Measurements from ENCODE around the gene PNPLA5. TPM values are rescaled to one million over a fixed set of nuclear protein-coding genes. Genes with fewer than 3 reads are reported as not detected.

The PNPLA5 gene
- polyA plus RNA-seq, 1 donor, result not detected

DNA sequence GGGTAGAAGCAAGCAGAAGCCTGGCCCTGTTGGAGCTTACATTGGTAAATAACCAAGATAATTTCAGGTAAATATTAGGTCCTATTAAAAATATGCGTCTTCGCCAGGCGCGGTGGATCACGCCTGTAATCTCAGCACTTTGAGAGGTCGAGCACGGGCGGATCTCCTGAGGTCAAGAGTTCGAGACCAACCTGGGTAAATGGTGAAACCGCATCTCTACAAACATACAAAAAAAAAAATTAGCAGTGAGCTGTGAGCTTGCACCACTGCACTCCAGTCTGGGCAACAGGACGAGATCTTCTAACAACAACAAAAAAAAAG, 29.0 kb downstream of the PNPLA5 start:
- WGBS (ENCODE audit: insufficient coverage, low lambda C conversion rate), result no CpG with 5 or more reads among the region's 11 CpGs
- Histone ChIP-seq H3K4me3 (ENCODE audit: low read length) (no peak overlapping the region), H3K4me1 (ENCODE audit: control insufficient read depth, insufficient read depth, low read length) (no peaks in the 10 kb centered on the region), H3K36me3 (ENCODE audit: control insufficient read depth, insufficient read depth, low read length) (no peaks in the 10 kb centered on the region), H3K27ac (ENCODE audit: low read length) (no peak overlapping the region), H3K9me3 (ENCODE audit: control insufficient read depth, low read depth, low read length) (no peaks in the 10 kb centered on the region), H3K27me3 (ENCODE audit: control insufficient read depth, insufficient read depth, low read length) (peaks cover 32% of the 10 kb centered on the region)
- DNase-seq, result no peak

DNA sequence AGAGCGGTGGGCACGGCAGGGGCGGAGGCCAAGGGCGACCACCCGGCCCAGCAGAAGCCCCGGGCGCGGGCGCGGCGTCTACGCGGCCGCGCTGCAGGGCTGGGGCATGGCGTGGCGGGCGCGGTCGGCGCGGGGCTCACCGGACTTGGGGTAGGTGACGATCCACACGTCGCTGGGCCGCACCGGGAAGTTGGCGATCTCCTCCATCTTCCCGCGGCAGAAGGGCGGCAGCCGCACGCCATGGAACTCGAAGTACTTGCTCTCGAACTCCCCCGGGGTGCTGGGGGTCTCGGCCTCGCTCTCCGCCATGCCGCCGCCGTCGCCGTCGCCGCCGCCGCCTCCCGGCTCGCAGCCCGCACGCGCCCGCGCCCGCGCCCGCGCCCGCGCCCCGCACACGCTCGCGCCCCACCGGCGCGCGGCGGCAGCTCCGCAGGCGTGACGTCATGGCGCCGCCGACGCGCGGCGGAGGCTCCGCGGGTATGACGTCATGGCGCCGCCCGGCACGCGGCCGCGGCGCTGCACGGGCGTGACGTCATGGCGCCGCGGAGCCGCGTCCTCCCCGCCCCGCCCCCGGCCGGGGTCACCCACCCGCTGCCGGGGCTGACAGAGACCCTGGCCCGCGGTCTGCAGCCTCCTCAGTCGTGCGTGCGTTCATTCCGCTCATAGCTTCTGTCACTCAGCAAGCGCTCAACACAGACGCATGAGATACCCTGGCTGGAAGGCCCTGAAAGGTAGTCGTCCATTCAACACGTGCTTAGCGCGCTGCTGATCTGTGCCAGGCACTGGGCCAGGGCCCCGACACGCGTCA, 29.5 kb downstream of the PNPLA5 start, which contains the start of gene SULT4A1:
Gene SULT4A1 (minus strand): TSS at position 440 of the 808 bp plus-strand sequence. CDS start 131 bp downstream, at position 309.
- no CpG with 5 or more reads among the region's 121 CpGs for WGBS (ENCODE audit: insufficient coverage, low lambda C conversion rate)
- Histone ChIP-seq H3K27me3 (ENCODE audit: control insufficient read depth, insufficient read depth, low read length) (peaks cover 32% of the 10 kb centered on the region), H3K4me1 (ENCODE audit: control insufficient read depth, insufficient read depth, low read length) (no peaks in the 10 kb centered on the region), H3K27ac (ENCODE audit: low read length) (no peak within 1 kb of the TSS), H3K9me3 (ENCODE audit: control insufficient read depth, low read depth, low read length) (no peaks in the 10 kb centered on the region), H3K36me3 (ENCODE audit: control insufficient read depth, insufficient read depth, low read length) (no peaks in the 10 kb centered on the region), H3K4me3 (ENCODE audit: low read length) (no peak within 1 kb of the TSS)
- peak in 1 of 2 donors; percentile 43 for DNase-seq

GRCh38 chr22:43861529-43861928, 30.3 kb downstream of the PNPLA5 start:
- H3K4me3 ChIP-seq (ENCODE audit: low read length), result no peak overlapping the region

DNA sequence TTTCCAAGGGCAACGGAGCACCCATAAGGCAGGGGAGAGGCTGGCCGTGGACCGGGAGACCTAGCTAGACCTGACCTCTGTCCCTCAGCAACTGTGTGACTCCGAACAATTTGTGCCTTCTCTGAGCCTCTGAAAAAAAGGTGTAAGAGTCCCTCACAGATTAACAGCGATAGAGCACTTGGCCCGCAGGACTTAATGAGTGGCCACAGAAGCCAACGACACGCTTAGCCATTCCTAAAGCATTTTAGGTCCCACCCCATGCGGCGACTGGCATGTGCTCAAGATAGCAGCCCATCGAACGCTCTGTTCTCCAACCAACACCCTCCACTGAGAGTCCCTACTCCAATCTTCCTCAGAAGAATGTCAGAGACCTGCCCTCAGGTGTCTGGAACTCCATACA, 31.0 kb downstream of the PNPLA5 start:
- no peaks in the 10 kb centered on the region for H3K4me1 ChIP-seq (ENCODE audit: control insufficient read depth, insufficient read depth, low read length)
- peaks cover 32% of the 10 kb centered on the region for H3K27me3 ChIP-seq (ENCODE audit: control insufficient read depth, insufficient read depth, low read length)
- no peak overlapping the region for H3K27ac ChIP-seq (ENCODE audit: low read length)
- WGBS (ENCODE audit: insufficient coverage, low lambda C conversion rate), result no CpG with 5 or more reads among the region's 12 CpGs
- no peaks in the 10 kb centered on the region for H3K9me3 ChIP-seq (ENCODE audit: control insufficient read depth, low read depth, low read length)
- H3K36me3 ChIP-seq (ENCODE audit: control insufficient read depth, insufficient read depth, low read length), result no peaks in the 10 kb centered on the region
- no peak for DNase-seq
- no peak overlapping the region for H3K4me3 ChIP-seq (ENCODE audit: low read length)

More at GRCh38 chr22:43861529-43861928, 30.3 kb downstream of the PNPLA5 start:
- no peaks in the 10 kb centered on the region for H3K36me3 ChIP-seq (ENCODE audit: control insufficient read depth, insufficient read depth, low read length)
- H3K9me3 ChIP-seq (ENCODE audit: control insufficient read depth, low read depth, low read length), result no peaks in the 10 kb centered on the region
- H3K27ac ChIP-seq (ENCODE audit: low read length), result no peak overlapping the region
- no peaks in the 10 kb centered on the region for H3K4me1 ChIP-seq (ENCODE audit: control insufficient read depth, insufficient read depth, low read length)
- peaks cover 32% of the 10 kb centered on the region for H3K27me3 ChIP-seq (ENCODE audit: control insufficient read depth, insufficient read depth, low read length)
- WGBS (ENCODE audit: insufficient coverage, low lambda C conversion rate), result no CpG with 5 or more reads among the region's 9 CpGs
- peak; percentile 16 to 27 for DNase-seq

DNA sequence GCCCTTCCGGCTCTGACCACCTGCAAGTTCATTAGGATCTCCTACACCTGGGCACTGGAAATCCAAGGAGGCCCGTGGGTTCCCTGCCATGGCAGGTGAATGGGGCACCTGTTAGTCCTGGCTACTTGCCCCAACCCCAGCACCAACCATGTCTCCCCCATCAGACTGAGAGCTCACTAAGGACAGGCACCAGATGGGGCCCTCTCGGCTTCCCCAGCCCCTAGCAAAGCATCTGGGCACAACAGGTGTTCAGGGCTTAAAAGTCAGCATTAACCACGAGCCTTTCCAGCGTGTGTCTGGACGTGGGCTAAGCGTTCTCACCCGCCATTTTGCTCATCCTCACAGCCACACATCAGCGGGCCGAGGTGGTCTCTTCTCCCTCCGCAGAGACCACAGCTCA, 31.7 kb downstream of the PNPLA5 start:
- Histone ChIP-seq H3K9me3 (ENCODE audit: control insufficient read depth, low read depth, low read length) (no peaks in the 10 kb centered on the region), H3K27ac (ENCODE audit: low read length) (no peak overlapping the region), H3K4me1 (ENCODE audit: control insufficient read depth, insufficient read depth, low read length) (no peaks in the 10 kb centered on the region), H3K27me3 (ENCODE audit: control insufficient read depth, insufficient read depth, low read length) (peaks cover 32% of the 10 kb centered on the region), H3K4me3 (ENCODE audit: low read length) (no peak overlapping the region), H3K36me3 (ENCODE audit: control insufficient read depth, insufficient read depth, low read length) (no peaks in the 10 kb centered on the region)
- WGBS (ENCODE audit: insufficient coverage, low lambda C conversion rate), result no CpG with 5 or more reads among the region's 11 CpGs
- DNase-seq, result no peak

GRCh38 chr22:43859621-43860020, 32.2 kb downstream of the PNPLA5 start:
- H3K27me3 ChIP-seq (ENCODE audit: control insufficient read depth, insufficient read depth, low read length), result peaks cover 29% of the 10 kb centered on the region
- no peaks in the 10 kb centered on the region for H3K36me3 ChIP-seq (ENCODE audit: control insufficient read depth, insufficient read depth, low read length)
- WGBS (ENCODE audit: insufficient coverage, low lambda C conversion rate), result 100% methylated on average over 1 of the region's 14 CpGs
- H3K4me3 ChIP-seq (ENCODE audit: low read length), result no peak overlapping the region
- H3K27ac ChIP-seq (ENCODE audit: low read length), result no peak overlapping the region
- DNase-seq, result no peak
- no peaks in the 10 kb centered on the region for H3K4me1 ChIP-seq (ENCODE audit: control insufficient read depth, insufficient read depth, low read length)
- H3K9me3 ChIP-seq (ENCODE audit: control insufficient read depth, low read depth, low read length), result no peaks in the 10 kb centered on the region

GRCh38 chr22:43859176-43859575, 32.6 kb downstream of the PNPLA5 start:
- Histone ChIP-seq H3K27me3 (ENCODE audit: control insufficient read depth, insufficient read depth, low read length) (peaks cover 29% of the 10 kb centered on the region), H3K36me3 (ENCODE audit: control insufficient read depth, insufficient read depth, low read length) (no peaks in the 10 kb centered on the region), H3K9me3 (ENCODE audit: control insufficient read depth, low read depth, low read length) (no peaks in the 10 kb centered on the region), H3K27ac (ENCODE audit: low read length) (no peak overlapping the region), H3K4me3 (ENCODE audit: low read length) (no peak overlapping the region), H3K4me1 (ENCODE audit: control insufficient read depth, insufficient read depth, low read length) (no peaks in the 10 kb centered on the region)
- no CpG with 5 or more reads among the region's 7 CpGs for WGBS (ENCODE audit: insufficient coverage, low lambda C conversion rate)
- DNase-seq, result no peak

DNA sequence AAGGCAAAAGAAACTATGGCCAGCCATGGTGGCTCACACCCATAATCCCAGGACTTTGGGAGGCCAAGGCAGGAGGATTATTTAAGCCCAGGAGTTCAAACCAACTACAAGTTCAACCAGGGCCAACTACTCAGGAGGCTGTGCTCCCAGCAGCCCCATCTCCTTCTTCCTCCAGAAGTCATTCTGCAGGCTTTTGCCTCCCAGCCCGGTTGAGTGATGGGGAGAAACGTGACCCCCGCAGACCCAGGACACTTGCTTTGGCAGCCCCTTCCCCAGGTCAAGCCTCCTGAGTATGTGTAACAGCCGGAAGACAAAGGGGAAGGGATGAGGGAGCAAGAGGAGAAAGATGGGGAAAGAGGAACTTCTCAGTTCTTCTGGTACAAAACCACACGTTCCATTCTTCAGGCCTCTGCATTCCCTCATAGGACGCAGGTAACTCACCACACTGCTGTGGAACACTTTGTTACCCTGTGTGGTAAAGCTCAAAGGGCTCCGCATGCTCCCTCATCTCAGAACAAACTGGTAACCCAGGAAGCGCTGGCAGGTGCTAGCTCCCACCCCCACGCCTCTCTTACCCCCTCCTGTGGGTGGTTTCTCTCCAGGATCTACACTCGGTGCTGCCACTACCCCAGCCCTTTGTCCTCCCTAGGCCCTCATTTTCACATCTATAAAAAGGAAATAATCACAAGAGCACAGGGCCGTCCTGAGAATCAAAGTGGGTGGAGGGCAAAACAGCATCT, 33.5 kb downstream of the PNPLA5 start:
- no peak for DNase-seq
- no CpG with 5 or more reads among the region's 11 CpGs for WGBS (ENCODE audit: insufficient coverage, low lambda C conversion rate)

GRCh38 chr22:43857367-43857766, 34.4 kb downstream of the PNPLA5 start:
- Histone ChIP-seq H3K27me3 (ENCODE audit: control insufficient read depth, insufficient read depth, low read length) (peaks cover 14% of the 10 kb centered on the region), H3K4me3 (ENCODE audit: low read length) (no peak overlapping the region), H3K36me3 (ENCODE audit: control insufficient read depth, insufficient read depth, low read length) (no peaks in the 10 kb centered on the region), H3K27ac (ENCODE audit: low read length) (no peak overlapping the region), H3K4me1 (ENCODE audit: control insufficient read depth, insufficient read depth, low read length) (no peaks in the 10 kb centered on the region), H3K9me3 (ENCODE audit: control insufficient read depth, low read depth, low read length) (no peaks in the 10 kb centered on the region)
- no peak for DNase-seq

More for the DNA sequence above, 33.5 kb downstream of the PNPLA5 start:
- H3K4me1 ChIP-seq (ENCODE audit: control insufficient read depth, insufficient read depth, low read length), result no peaks in the 10 kb centered on the region
- H3K36me3 ChIP-seq (ENCODE audit: control insufficient read depth, insufficient read depth, low read length), result no peaks in the 10 kb centered on the region
- no peak overlapping the region for H3K4me3 ChIP-seq (ENCODE audit: low read length)
- no peaks in the 10 kb centered on the region for H3K9me3 ChIP-seq (ENCODE audit: control insufficient read depth, low read depth, low read length)
- H3K27me3 ChIP-seq (ENCODE audit: control insufficient read depth, insufficient read depth, low read length), result peaks cover 21% of the 10 kb centered on the region
- no peak overlapping the region for H3K27ac ChIP-seq (ENCODE audit: low read length)

GRCh38 chr22:43855431-43855830, 36.4 kb downstream of the PNPLA5 start:
- no peak overlapping the region for H3K27ac ChIP-seq (ENCODE audit: low read length)

More at GRCh38 chr22:43855431-43855830, 36.4 kb downstream of the PNPLA5 start:
- peaks cover 5% of the 10 kb centered on the region for H3K27me3 ChIP-seq (ENCODE audit: control insufficient read depth, insufficient read depth, low read length)
- no peaks in the 10 kb centered on the region for H3K9me3 ChIP-seq (ENCODE audit: control insufficient read depth, low read depth, low read length)
- DNase-seq, result no peak
- WGBS (ENCODE audit: insufficient coverage, low lambda C conversion rate), result no CpG with 5 or more reads among the region's 4 CpGs
- no peaks in the 10 kb centered on the region for H3K4me1 ChIP-seq (ENCODE audit: control insufficient read depth, insufficient read depth, low read length)
- no peak overlapping the region for H3K4me3 ChIP-seq (ENCODE audit: low read length)
- H3K36me3 ChIP-seq (ENCODE audit: control insufficient read depth, insufficient read depth, low read length), result no peaks in the 10 kb centered on the region

Measured in large intestine (tissue), 3 donors.